HFF-Myc (cell line): ENCODE results near the gene TBX21.
"Not testable (repeated sequence)": the region's sequence is repeated elsewhere in the genome, so short reads cannot be mapped to it uniquely, and the experiment has no call there.

Source experiments
- DNase-seq: peaks from one replicate; pipeline ENCODE4 v3.0.0-alpha.2; 2011; ENCODE audit warnings: low read depth; ENCODE audit errors: extremely low read depth
- H3K4me3 ChIP-seq: replicated peaks from 2 replicates; pipeline ENCODE4 v1.5.1; 2011; ENCODE audit warnings: low read depth, mild to moderate bottlenecking, control low read depth, low read length
- CTCF ChIP-seq: IDR thresholded peaks from 2 replicates; pipeline ENCODE4 v1.5.1; 2012; ENCODE audit warnings: mild to moderate bottlenecking, low read depth, low read length, control low read depth; ENCODE audit errors: missing control alignments

Gene TBX21

GRCh38 chr17:47757386-47757785 is 24.4 kb downstream of the TBX21 start:
- H3K4me3 ChIP-seq: no peak overlapping the region
- no peak for DNase-seq
- no peak for TF ChIP-seq CTCF

- no peak for DNase-seq
- TF ChIP-seq CTCF: no peak
- no peak overlapping the region for H3K4me3 ChIP-seq
Measured at GRCh38 chr17:47760409-47761140, 27.5 kb downstream of the TBX21 start.

GRCh38 chr17:47762728-47763127 is 29.7 kb downstream of the TBX21 start:
- no peak for DNase-seq
- H3K4me3 ChIP-seq: no peak overlapping the region
- TF ChIP-seq CTCF: no peak

- H3K4me3 ChIP-seq: no peak overlapping the region
- DNase-seq: no peak
- TF ChIP-seq CTCF: no peak
Measured at GRCh38 chr17:47763913-47764582, 31.0 kb downstream of the TBX21 start.

GRCh38 chr17:47773649-47774048 is 40.6 kb downstream of the TBX21 start:
- DNase-seq, H3K4me3 ChIP-seq: not testable (repeated sequence)

- no peak for DNase-seq
- TF ChIP-seq CTCF: no peak
Measured at GRCh38 chr17:47774331-47774730, 41.3 kb downstream of the TBX21 start.

GRCh38 chr17:47774987-47775580 is 42.0 kb downstream of the TBX21 start:
- no peak for DNase-seq
- TF ChIP-seq CTCF: no peak
- H3K4me3 ChIP-seq: no peak overlapping the region

More at GRCh38 chr17:47774331-47774730, 41.3 kb downstream of the TBX21 start:
- H3K4me3 ChIP-seq: no peak overlapping the region
